ENCODE results near the gene ADD2.

ADD2 gene

GRCh38 chr2:70639841-70640436 lies 128.1 kb downstream of the ADD2 start:
- DNase-seq (ENCODE audit: low spot score) = no peak
- in situ Hi-C loops (cut with MboI; ENCODE audit: low pct_unique_long_range_greater_than_20kb, low sequenced_read_pairs, unreplicated experiment) = loop anchor here (10.0 to 25.0 kb wide), 2 partner anchors 335 to 728 kb away; partner anchors contain the start of genes FAM136A and MXD1
- TF ChIP-seq CTCF (IDR thresholded peaks at IDR 0.05; ENCODE audit: extremely low read depth, insufficient read depth, missing control alignments) = no peak

GRCh38 chr2:70638561-70638960 lies 129.4 kb downstream of the ADD2 start:
- no peak for TF ChIP-seq CTCF (IDR thresholded peaks at IDR 0.05; ENCODE audit: extremely low read depth, insufficient read depth, missing control alignments)
- DNase-seq (ENCODE audit: low spot score) = no peak
- in situ Hi-C loops (cut with MboI; ENCODE audit: low pct_unique_long_range_greater_than_20kb, low sequenced_read_pairs, unreplicated experiment) = loop anchor here (10.0 to 25.0 kb wide), 2 partner anchors 334 to 726 kb away; partner anchors contain the start of genes FAM136A and MXD1

GRCh38 chr2:70633508-70633907 lies 134.5 kb downstream of the ADD2 start:
- DNase-seq (ENCODE audit: low spot score) = no peak
- in situ Hi-C loops (cut with MboI; ENCODE audit: low pct_unique_long_range_greater_than_20kb, low sequenced_read_pairs, unreplicated experiment) = loop anchor here (10.0 to 25.0 kb wide), 2 partner anchors 329 to 721 kb away; partner anchors contain the start of genes FAM136A and MXD1
- TF ChIP-seq CTCF (IDR thresholded peaks at IDR 0.05; ENCODE audit: extremely low read depth, insufficient read depth, missing control alignments) = no peak

- no peak for TF ChIP-seq CTCF (IDR thresholded peaks at IDR 0.05; ENCODE audit: extremely low read depth, insufficient read depth, missing control alignments)
- in situ Hi-C loops (cut with MboI; ENCODE audit: low pct_unique_long_range_greater_than_20kb, low sequenced_read_pairs, unreplicated experiment) = loop anchor here (10.0 to 25.0 kb wide), 2 partner anchors 328 to 721 kb away; partner anchors contain the start of genes FAM136A and MXD1
- no peak for DNase-seq (ENCODE audit: low spot score)
Measured at GRCh38 chr2:70632966-70633365, 135.0 kb downstream of the ADD2 start.

- in situ Hi-C loops (cut with MboI; ENCODE audit: low pct_unique_long_range_greater_than_20kb, low sequenced_read_pairs, unreplicated experiment) = loop anchor here (10.0 to 25.0 kb wide), 2 partner anchors 328 to 720 kb away; partner anchors contain the start of genes FAM136A and MXD1
- DNase-seq (ENCODE audit: low spot score) = no peak
- no peak for TF ChIP-seq CTCF (IDR thresholded peaks at IDR 0.05; ENCODE audit: extremely low read depth, insufficient read depth, missing control alignments)
Measured at GRCh38 chr2:70632388-70632787, 135.6 kb downstream of the ADD2 start.

- no peak for TF ChIP-seq CTCF (IDR thresholded peaks at IDR 0.05; ENCODE audit: extremely low read depth, insufficient read depth, missing control alignments)
- in situ Hi-C loops (cut with MboI; ENCODE audit: low pct_unique_long_range_greater_than_20kb, low sequenced_read_pairs, unreplicated experiment) = loop anchor here (10.0 to 25.0 kb wide), 2 partner anchors 326 to 718 kb away; partner anchors contain the start of genes FAM136A and MXD1
- DNase-seq (ENCODE audit: low spot score) = no peak
Measured at GRCh38 chr2:70630761-70631160, 137.2 kb downstream of the ADD2 start.
